ENCODE measurements around the gene MTCL1.
"Not testable (repeated sequence)": the region's sequence is repeated elsewhere in the genome, so short reads cannot be mapped to it uniquely, and the experiment has no call there.

MTCL1 gene

DNA sequence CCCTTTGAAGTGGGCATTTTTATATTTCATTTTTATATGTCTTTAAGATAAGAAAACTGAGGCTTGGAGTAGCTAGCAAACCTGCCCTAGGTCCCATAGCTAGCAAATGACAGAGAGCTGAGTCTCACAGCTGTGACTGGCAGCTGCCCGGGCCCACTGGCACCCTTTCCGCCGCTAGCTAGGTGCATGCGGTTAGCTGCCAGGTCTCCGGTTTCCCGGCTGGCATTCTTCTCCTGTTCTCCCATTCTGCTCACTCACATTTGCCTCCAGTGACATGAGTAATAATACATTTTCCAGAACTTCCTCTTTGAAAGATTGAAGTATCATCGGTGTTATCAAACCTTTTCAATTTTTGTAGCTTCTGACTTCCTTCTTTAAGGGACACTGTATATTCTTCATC is 38.7 kb downstream of the MTCL1 start:
- no peak for DNase-seq (ENCODE audit: low read depth in 2 of 2)

DNA sequence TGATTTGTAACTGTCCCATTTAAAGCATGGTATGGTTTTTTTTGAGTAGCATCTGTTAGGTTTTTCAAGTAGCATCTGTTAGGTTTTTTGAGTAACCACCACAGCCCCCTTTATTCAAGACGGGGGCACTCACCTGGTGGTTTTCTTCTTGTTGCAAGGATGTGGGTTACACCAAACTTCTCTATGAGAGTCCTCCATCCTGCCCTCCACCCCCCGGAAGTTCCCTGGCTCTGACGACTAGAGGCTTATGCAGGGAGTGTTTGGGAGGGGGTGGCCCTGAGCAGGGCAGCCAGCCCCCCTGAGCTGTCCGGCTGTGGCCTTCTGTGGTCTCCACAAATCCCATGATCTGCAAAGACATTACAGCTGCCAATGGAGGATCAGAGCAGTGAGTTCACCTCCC is 39.3 kb downstream of the MTCL1 start:
- DNase-seq (ENCODE audit: low read depth in 2 of 2) = no peak

DNA sequence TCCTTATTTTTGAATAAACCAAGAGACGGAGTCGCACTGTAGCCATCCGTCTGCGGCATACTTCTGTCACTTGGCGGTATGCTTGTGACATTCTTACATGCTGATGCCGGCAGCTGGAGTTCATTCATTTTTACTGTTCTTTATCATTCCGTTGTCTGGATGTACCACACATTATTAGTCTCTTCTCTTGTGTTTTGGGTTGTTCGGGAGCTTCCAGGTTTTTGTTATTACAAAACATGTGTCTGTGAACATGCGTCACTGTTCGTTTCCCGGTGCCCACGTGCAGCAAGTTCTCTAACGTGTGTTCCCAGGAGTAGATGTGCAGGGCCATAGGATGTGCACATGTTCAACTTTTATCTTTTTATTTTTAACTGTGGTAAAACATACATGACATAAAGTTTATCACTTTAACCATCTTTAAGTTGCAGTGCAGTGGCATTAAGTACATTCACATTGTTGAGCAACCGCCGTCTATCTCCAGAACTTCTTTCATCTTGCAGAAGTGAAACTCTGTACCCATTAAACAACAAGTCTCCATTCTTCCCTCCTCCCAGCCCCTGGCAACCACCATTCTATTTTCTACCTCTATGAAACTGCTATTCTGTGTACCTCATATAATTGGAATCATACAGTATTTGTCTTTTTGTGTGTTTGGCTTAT is 40.1 kb downstream of the MTCL1 start:
- no peak for DNase-seq (ENCODE audit: low read depth in 2 of 2)

DNA sequence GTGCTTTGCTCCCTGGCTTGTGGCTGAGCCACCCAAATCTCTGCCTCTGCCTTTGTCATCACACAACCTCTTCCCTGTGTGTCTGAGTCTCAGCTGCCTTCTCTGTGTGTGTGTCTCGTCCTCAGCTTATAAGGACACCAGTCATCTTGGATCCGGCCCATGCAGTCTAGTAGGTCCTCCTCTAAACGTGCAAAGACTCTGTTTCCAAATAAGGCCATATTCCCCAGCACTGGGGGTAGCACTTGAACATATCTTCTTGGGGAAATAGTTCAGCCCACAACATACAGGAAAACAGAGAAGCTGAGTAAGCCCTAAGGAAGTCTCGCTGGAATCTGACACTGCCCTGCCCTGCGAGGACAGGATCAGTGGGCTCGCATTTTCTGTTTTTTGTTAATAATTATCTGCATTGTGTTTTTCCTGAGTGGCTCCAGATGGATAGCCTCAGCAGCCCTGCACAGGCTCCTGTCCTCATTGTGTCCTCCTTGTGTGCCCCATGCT is 42.1 kb downstream of the MTCL1 start:
- no peak for DNase-seq (ENCODE audit: low read depth in 2 of 2)

DNA sequence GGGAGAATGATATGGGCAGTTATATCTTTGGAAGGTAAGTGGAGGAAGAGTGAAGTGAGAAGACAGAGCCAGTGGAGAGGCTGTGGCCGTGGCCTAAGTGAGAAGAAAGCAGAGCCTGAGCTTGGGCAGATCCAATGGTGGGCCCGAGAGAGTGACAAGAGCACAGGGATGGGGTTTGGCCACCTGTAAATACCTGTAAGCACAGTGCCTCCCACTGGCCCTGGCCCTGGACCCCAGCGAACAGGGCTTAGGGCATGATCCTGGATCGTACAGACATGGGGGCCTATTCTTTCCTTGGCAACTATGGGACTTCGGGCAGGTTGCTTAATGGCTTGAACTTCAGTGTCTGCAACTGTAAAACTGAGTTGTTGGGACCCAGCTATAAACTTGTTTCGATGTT is 44.1 kb downstream of the MTCL1 start:
- DNase-seq (ENCODE audit: low read depth in 2 of 2) = no peak

DNA sequence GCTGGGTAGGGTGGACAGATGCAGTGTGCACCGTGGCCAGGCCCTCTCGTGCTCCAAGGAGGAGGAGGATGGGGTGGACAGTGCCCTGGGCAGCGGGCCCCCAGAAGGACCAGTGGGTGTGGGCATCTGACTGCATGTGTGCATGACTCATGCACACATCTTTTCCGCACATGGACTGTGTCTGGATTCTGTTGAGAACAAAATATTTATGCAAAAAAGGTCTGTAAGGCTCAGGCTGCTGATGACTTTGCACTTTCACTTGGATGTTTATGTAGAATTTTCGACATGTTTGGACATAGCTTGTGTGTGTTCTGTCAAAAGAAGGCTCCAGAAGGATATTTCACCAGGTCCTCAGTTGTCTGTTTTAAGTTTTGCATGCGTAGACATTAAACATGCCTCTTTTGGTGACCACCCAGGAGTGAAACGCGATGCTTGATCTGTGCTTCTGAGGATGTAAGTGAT is 45.6 kb downstream of the MTCL1 start:
- no peak for DNase-seq (ENCODE audit: low read depth in 2 of 2)

DNA sequence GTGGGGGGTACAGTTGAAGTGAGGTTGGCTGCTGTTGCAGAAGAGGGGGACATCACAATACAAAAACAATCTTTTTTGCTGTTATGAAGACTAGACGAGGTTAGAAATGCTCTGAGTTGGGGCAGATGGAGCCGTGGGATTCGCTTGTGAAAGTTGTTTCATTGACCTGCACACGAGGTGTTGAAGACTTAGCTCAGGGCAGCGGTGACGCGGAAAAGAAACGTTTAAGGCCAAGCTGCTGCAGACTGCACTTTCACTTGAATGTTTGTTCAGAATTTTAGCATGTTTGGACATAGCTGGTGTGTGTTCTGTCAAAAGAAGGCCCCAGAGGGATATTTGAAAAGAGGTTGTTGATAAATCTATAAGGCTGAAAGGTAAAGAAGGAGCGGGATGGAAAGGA is 46.3 kb downstream of the MTCL1 start:
- DNase-seq (ENCODE audit: low read depth in 2 of 2) = no peak

DNA sequence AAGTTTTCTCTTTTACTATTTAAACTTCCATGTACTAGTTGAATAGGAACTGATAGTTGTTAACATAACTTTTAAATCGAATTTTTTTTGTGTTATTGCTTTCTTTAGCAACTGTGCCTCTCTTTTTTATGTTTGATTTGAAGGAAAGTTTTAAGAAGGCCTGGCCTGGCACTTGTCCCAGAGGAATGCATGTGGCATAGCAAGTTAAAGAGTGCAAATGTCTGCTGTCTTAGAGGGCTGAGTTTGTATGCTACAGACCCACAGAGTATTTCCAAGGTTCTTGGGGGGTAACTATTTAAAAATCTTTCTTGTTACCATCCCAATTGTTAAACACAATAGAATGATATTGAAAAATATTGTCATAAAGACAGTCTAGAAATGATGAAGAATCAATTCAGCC is 47.0 kb downstream of the MTCL1 start:
- DNase-seq (ENCODE audit: low read depth in 2 of 2) = no peak

DNA sequence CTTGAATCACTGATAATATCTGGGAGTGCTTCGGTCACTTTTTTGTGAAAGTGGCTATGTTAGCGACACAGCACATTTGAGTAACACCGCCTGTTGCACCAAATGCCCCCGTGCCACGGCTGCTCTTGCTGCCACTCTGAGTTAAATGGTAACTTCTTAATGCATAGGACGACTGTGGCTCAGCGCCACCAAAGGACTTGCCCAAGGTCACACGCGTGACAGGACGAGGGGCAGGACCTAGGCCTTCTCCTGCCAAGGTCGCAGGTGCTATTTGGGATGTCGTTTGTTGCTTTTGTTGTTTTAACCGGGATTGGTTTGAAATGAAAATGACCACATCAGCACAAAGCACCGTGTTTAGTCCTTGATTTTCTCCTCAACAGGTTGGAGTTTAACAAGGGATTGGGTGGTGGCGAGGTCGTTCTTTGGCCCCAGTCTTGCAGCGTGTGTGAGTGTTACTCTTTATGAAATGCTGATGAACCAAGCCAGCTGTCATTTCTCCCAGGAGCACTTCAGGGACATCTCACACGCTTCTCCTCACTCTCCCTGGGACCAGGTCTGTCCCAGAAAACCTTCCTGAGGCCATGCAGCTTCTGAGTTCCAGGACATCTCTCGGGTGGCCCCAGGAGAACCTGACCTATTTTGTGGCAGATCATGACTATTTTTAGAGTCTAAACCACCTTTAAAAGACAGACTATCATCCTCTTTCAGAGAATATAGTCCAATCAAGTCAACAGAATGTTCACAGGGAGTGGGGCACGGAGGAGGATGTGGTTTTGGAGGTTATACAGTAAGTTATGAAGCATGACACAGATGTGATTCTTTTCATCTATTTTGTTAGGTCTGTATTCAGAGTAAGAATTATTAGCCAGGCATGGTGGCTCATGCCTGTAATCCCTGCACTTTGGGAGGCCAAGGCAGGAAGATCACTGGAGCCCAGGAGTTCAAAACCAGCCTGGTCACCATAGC is 49.9 kb downstream of the MTCL1 start:
- peak; percentile 8 to 9 for DNase-seq (ENCODE audit: low read depth in 2 of 2)

DNA sequence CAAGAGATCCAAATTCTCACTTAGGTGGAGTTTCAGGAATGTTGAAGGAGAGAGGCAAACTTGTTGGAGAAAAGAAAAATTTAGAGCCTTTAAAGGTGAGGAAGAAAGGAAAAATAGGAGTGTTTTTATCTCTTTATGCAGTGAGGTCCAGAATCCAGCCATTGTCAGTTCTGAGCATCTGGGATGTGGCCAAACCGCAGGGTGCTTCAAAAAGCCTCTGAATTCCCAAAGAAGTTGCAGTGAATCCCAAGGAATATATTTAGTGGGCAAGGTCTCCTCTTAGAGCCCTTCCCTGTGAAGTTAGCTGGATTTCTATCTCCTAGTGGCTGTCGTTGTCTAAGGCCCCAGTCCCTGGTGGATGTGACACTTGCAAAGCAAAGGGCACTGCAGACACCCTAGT is 51.2 kb downstream of the MTCL1 start:
- DNase-seq (ENCODE audit: low read depth in 2 of 2) = no peak

DNA sequence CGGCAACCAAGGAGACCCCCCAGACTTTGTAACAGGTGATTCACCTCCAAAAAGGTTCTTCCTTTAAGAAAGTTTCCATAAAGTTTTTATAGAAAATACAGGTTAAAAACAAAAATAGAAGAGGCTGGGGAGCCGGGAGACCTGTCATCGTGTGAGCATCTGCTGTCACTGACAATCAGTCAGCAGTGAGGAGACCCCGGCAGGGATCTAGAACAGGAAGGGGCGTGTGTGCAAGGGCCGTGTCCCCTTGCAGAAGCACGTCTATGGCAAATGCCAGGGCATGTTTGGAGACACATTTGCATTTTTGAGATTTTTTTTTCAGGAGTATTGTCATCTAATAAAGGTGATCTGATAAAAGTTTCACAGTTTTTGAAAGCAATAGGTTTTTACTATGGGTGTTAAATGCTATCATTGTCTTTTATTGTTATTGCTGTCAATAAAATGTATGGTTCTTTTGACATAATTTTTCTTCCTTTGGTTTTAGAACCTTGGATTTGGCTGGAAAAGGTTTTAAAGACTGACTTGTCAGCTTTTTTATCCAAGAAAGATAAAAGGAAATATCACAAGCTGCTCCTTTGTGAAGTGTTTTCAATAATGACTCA is 52.1 kb downstream of the MTCL1 start:
- DNase-seq (ENCODE audit: low read depth in 2 of 2) = no peak

DNA sequence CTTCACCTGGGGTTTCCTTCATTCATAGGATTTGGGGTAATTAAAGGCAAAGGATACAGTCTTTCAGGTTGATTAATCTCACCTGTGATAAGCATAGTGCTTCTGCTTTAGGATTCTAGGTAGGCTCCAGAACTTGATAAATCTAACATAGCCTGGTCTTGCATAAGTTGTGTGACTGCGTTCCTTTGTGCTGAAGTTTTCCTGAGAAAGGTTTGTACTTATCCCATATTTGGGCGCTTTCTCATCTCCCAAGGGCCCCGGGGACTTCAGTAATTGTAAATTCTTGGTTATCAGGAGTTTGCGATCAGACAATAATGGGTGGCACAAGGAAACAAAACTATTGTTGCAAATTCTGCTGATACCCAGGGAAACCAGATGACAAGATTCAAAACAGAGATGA is 53.1 kb downstream of the MTCL1 start:
- no peak for DNase-seq (ENCODE audit: low read depth in 2 of 2)

DNA sequence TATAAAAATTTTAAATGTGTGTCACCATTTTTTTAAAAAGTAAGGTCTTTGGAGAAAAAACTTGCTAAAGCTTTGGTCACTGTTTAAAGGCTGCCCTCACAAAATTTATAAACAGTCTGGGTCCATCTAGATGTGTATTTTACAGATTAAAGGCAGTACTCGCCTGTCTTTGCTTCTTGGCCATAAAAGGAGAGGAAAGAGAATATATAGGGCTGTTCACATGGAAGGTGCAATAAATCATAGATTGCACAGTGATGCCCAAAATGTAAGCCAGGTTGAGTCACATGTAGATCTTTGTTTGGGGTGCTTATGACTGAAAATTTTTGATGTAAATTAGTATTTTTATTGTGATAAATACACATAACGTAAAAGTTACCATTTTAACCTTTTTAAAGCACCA is 55.6 kb downstream of the MTCL1 start:
- DNase-seq (ENCODE audit: low read depth in 2 of 2) = no peak

DNA sequence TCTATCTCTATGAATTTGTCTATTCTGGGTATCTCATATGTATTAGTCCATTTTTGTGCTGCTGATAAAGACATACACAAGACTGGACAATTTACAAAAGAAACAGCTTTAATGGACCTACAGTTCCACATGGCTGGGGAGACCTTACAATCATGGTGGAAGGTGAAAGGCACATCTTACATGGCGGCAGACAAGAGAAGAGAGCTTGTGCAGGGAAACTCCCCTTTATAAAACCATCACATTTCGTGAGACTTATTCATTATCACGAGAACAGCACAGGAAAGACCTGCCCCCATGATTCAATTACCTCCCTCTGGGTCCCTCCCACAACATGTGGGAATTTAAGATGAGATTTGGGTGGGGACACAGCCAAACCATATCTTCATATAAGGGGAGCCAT is 56.2 kb downstream of the MTCL1 start:
- DNase-seq (ENCODE audit: low read depth in 2 of 2) = not testable (repeated sequence)

DNA sequence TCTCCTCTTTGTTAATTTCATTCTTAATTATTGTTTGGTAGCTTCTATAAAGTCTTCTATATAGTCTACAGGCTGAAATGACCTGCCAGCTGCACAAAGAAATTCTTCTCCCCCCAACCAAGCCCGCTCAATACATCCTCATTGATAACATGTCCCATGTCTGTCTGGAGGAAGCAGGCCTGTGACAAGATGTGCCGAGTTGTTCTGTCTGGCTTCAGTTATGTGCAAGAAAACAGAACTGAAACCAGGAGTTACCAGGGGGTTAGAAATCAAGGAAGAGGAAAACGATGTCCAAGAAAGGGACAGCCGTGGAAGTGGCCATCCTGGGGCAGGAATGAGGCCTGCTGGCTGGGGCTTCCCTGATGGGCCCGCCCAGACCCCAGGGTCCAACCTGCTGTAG is 57.6 kb downstream of the MTCL1 start:
- DNase-seq (ENCODE audit: low read depth in 2 of 2) = no peak

DNA sequence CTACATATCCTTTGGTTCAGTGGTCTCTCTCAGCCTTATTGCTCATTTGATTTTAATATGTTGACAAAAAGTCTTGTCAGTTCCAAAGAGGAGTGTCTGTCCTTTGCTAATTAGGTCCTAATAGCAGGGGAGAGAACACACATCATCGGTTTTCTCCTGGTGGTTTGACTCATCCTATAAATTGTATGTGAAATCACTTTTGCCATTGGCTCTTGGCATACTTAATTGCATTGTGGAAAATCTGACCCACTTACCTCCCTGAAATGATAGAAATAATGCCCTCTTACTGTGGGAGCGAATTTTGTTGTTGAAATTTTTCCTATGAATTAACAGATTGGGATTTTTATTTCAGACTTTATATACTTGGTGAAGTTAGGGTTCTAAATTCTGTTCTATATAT is 58.3 kb downstream of the MTCL1 start:
- DNase-seq (ENCODE audit: low read depth in 2 of 2) = no peak

DNA sequence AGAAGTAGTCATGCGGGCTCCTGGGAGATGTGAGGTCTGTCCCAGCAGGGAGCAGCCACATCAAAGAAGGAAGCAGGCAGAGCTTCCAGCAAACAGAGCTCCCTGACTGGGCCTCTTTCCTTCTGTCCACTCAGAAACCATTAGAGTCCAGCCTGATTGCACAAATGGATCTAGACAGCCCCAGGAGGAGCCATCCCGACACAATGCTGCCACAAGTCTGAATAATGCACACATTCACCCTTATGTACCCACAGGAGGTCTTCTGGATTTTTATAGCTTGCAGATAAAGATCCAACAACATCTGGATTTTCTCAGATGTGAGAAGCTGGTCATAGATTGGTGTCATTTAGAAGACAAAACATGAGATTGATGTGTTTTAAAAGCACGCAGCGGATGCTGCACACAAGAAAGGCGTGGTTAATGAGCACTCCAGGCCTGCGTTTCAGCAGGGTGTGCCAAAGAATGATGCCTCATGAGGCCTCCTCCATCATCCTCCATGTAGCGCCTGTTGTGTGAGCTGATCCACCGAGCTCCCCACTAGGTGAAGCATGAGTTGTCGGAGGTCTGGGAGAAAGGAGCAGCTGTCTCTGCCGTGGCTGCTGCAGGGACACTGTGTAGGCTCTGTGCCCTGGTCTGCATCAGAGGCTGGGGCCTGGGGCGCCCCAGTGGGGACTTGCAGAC is 60.6 kb downstream of the MTCL1 start:
- DNase-seq (ENCODE audit: low read depth in 2 of 2) = no peak

DNA sequence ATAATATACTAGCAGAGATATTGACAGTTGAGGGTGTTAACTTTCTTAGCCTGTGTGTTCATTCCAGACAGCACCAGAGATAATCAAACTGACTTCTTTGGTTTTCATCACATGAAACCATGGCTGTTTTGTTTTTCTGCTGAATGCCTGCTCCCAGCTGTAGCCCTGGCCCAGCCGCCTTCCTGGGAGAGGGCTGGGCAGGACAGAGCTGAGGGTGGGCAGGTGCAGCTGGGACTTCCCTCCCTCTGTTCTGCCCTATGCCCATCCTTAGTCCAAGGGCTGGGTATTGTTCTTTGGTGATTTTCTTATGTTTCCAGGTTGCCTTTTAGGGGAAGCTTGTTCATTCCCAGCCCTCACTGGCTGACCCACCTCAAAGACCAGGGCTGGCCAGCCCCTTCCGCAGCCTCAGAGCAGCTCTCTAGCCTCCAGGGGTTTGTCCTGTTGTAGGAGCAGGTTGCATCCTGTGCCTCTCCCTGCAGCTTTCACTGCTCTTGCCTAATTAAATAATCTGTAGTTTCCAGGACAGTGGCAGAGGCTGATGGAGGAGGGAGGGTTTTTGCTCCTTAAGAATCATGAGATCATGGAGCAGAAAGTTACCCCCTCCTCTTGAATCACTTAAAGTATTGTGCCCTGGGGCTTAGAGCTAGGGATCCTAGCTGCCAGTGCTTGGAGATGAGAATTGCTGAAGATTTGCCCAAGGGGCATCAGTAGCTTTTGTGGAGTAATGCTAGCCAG is 61.4 kb downstream of the MTCL1 start:
- DNase-seq (ENCODE audit: low read depth in 2 of 2) = no peak

DNA sequence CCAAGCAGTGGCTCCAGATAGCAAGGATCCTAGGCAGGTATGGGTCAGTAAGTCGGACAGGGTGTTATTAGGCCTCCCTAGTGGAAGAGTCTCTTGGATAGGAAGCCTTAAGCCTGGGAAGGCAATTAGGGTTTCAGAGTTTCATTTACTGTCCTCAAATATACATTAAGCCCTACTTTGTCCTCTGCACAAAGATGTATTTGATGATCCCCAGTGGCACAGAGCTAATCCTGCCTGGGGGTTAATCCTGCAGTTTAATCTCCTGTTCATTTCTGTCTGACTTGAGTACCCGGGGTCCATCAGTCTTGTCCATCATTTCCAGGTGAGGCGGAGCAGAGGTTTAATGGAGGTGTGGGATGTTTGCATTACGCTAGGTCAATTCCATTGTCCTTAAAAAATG is 62.0 kb downstream of the MTCL1 start:
- no peak for DNase-seq (ENCODE audit: low read depth in 2 of 2)

DNA sequence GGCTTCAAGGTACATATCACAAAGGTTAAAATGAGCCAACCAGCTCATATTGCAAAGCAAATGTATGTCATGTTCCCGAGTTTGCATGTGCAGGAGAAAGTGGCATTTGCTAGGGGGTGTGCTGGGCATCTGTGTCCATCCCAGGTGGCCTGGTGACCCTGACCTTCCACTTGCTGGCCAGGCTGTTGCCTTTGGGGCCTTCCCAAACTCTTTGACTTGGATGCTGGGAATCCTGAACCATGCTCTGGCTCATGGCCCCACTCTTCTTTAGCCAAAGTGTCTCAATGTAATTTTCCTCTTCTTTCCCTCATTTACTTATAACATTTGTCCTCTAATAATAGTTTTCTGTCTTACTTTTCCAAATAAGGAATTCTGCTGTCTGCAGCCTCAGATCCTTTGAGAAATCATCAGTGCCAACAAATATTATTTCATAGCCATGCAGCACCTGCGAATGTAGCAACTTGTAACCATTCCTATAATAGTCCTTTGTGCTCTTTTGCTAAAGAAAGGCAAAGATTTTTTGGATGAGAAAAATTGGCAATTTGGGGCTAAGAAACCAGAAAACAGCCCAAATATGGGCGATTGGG is 64.2 kb downstream of the MTCL1 start:
- no peak for DNase-seq (ENCODE audit: low read depth in 2 of 2)

DNA sequence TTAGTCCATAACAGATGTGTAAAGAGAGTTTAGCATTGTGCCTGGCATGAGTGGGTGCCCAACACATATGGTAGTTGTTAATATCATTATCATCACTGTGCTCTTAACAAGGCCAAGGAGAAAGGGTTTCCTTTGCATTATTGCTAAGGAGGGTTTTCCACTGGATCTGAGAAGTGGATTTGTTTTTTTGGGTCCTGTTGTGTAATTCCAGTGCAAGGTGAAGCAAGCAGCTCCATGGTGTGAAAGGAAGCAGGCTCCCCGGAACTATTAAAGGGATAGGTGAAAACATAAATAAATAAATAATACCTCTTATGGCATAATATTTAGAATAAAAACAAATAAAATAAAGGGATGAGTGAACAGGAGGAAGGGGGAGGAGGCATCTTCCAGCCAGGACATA is 65.3 kb downstream of the MTCL1 start:
- DNase-seq (ENCODE audit: low read depth in 2 of 2) = no peak

All from stimulated activated CD8-positive, alpha-beta memory T cell treated with anti-CD3 and anti-CD28 coated beads, Interleukin-2, amount 100 ng/mL, for 1 hour (primary cell).